Thyroid gland (tissue), 4 donors: ENCODE results near the gene DNASE1L3. TPM values are rescaled to one million over a fixed set of nuclear protein-coding genes. Genes with fewer than 3 reads are reported as not detected.

ENCODE experiments used
- DNase-seq, 2 donors: peaks; one replicate each; pipeline ENCODE4 v3.0.0-alpha.2; 2019
- H3K27ac ChIP-seq, 3 donors: fragments of 200-600 bp; sonication (generic); 1 replicate in 2 of 3; 2 replicates in 1 of 3; pipeline ENCODE4 v1.5.1; 2016 to 2019; ENCODE audit warnings: mild to moderate bottlenecking in 1 of 3, moderate library complexity in 1 of 3
- H3K27me3 ChIP-seq: fragments of 200-600 bp; sonication (generic); one replicate; pipeline ENCODE4 v1.5.1; 2019
- H3K36me3 ChIP-seq, 2 donors: fragments of 200-600 bp; sonication (generic); one replicate each; pipeline ENCODE4 v1.5.1; 2016 to 2019
- H3K4me1 ChIP-seq, 2 donors: fragments of 200-600 bp; sonication (generic); one replicate each; pipeline ENCODE4 v1.5.1; 2017 to 2019
- H3K4me3 ChIP-seq, 3 donors: fragments of 200-600 bp; sonication (generic); replicated peaks in 1 of 3; 1 replicate in 2 of 3; 2 replicates in 1 of 3; pipeline ENCODE4 v1.5.1; 2016; ENCODE audit warnings: mild to moderate bottlenecking in 1 of 3
- H3K9me3 ChIP-seq: fragments of 200-600 bp; sonication (generic); one replicate; pipeline ENCODE4 v1.5.1; 2017
- POLR2A ChIP-seq, 2 donors: fragments of 450-650 bp; IDR thresholded peaks; one replicate each; pipeline ENCODE4 v1.6.1; 2017; ENCODE audit warnings: antibody characterized with exemption in 2 of 2, mild to moderate bottlenecking in 2 of 2, moderate library complexity in 1 of 2
- WGBS, 2 donors: methylation state at CpG; one replicate each; pipeline ENCODE4 v1.1.5; 2017; 5-methylcytosine and 5-hydroxymethylcytosine counted together
- intact Hi-C: fragments of 100-400 bp; cut with DNase I; formaldehyde crosslinking; loops from one replicate; pipeline ENCODE4 v1.15.1; 2023
- total RNA-seq, 4 donors: library from RNA; depleted of rRNA; stranded (reverse); fragments of >200 nt; gene quantifications; one replicate each; pipeline ENCODE4 v1.2.3, GENCODE V29; 2016
- TF ChIP-seq, protein P1 (sequence below), 6 experiments: fragments of 200-600 bp in 3 of 6; fragments of 450-650 bp in 3 of 6; sonication (generic) in 3 of 6; IDR thresholded peaks; one replicate each; pipeline ENCODE4 v1.5.1; 2016 to 2019; ENCODE audit warnings: antibody characterized with exemption in 6 of 6, mild to moderate bottlenecking in 2 of 6, inconsistent platforms in 1 of 6, moderate library complexity in 1 of 6

The DNASE1L3 gene
- total RNA-seq, 4 donors from 2014 or later = 5.7 to 53.3 (median 14.1) TPM

DNA sequence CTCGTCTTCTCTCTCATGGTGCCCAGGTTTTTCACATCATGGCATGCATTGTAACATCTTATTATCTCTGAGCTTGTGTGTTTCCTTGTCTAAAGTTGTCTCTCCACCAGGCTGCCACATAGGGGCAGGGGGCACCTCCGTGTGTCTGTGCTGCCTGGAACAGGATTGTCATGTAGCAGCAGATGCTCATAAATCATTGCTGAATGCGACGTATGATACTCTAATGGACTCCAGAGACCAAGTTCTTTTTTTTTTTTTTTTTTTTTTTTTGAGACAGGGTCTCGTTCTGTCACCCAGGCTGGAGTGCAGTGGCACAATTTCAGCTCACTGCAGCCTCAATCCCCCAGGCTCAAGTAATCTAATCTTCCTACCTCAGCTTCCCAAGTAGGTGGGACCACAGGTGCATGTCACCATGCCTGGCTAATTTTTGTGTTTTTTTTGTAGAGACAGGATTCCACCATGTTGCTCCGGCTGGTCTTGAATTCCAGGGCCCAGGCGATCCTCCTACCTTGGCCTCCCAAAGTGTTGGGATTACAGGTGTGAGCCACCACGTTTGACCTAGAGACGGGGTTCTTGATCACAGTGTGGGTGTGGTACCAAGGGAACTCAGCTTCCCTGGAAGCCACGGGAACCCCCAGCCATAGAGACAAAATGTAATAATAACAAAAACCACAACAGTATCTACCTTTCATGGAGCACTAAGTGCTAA, 4.7 kb upstream of the DNASE1L3 start:
- intact Hi-C loops = no loop called here
- DNase-seq = no peak
- WGBS, 2 donors = 81 to 88% methylated on average over 10 of the region's 10 CpGs
- Histone ChIP-seq H3K36me3 (no peaks in the 10 kb centered on the region), H3K4me3 (no peak overlapping the region), H3K4me1 (peaks cover 0 to 14% of the 10 kb centered on the region in 2 donors), H3K27me3 (no peaks in the 10 kb centered on the region), H3K27ac (no peak overlapping the region), H3K9me3 (no peaks in the 10 kb centered on the region)
- TF ChIP-seq, protein P1, sequence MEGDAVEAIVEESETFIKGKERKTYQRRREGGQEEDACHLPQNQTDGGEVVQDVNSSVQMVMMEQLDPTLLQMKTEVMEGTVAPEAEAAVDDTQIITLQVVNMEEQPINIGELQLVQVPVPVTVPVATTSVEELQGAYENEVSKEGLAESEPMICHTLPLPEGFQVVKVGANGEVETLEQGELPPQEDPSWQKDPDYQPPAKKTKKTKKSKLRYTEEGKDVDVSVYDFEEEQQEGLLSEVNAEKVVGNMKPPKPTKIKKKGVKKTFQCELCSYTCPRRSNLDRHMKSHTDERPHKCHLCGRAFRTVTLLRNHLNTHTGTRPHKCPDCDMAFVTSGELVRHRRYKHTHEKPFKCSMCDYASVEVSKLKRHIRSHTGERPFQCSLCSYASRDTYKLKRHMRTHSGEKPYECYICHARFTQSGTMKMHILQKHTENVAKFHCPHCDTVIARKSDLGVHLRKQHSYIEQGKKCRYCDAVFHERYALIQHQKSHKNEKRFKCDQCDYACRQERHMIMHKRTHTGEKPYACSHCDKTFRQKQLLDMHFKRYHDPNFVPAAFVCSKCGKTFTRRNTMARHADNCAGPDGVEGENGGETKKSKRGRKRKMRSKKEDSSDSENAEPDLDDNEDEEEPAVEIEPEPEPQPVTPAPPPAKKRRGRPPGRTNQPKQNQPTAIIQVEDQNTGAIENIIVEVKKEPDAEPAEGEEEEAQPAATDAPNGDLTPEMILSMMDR (IDR thresholded peaks at IDR 0.05) = no peak
- TF ChIP-seq POLR2A (IDR thresholded peaks at IDR 0.05) = no peak

DNA sequence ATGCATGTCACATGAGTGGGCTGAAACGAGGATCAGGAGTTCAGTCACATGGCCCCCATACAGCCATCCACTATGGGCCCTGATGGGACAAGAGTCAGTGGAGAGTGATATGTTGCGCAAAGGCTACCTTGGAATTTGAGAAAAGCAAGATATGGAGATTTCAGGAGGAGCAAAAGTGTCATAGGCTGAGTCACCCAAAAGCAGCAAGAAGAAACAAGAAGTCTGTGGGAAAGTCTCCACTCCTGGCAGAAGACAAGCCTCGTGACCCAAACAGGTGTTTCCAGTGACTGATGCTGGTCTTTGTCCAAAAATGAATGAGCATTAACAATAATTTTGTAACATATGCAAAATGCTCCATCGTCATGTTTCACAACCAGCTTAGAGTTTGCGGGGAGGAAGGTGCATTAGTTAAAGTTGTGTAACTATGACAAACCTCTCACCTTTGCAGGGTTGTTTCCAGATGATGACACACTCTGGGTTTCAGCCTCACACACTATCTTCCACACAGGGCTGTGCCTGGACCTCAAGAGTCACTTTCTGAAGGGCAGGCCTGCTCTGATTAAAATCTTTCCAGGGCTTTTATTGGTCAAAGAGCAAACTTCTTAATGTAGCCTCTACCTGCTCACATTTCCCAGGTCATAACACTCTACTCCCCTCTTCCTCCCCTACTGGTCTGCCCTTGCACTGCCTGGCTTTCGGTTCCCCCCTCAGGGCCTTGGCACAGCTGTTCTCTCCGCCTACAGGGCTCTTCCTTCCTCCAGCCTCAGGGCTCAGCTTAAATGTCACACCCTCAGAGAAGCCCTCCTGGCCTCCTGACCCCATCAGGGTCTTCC, 3.9 kb upstream of the DNASE1L3 start:
- no peaks in the 10 kb centered on the region for H3K36me3 ChIP-seq
- no peak for TF ChIP-seq POLR2A (IDR thresholded peaks at IDR 0.05)
- TF ChIP-seq, protein P1 (IDR thresholded peaks at IDR 0.05) = no peak
- H3K27me3 ChIP-seq = no peaks in the 10 kb centered on the region
- no peak overlapping the region for H3K27ac ChIP-seq
- no peak for DNase-seq
- no peak overlapping the region for H3K4me3 ChIP-seq
- no peaks in the 10 kb centered on the region for H3K9me3 ChIP-seq
- WGBS, 2 donors = 61 to 72% methylated on average over 7 of the region's 7 CpGs
- peaks cover 0 to 14% of the 10 kb centered on the region in 2 donors for H3K4me1 ChIP-seq
- intact Hi-C loops = no loop called here

DNA sequence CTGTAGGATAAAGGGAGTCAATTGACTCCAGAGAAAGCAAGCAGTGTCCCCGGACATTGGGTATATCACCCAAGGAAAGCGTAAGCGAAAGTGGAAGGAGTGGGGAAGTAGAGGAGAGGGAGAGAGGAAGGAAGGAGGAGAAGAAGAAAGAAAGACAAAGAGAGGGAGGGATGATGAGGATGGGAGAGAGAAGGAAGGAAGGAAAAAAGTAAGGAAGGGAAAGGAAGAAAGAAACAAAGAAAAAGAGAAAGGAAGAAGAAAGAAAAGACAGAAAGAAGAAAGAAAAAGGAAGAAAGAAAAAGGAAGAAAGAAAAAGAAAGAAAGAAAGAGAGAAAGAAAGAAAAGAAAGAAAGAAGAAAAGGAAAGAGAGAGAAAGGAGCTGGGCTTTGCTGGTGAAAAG, 839 bp downstream of the DNASE1L3 start:
- intact Hi-C loops = no loop called here

DNA sequence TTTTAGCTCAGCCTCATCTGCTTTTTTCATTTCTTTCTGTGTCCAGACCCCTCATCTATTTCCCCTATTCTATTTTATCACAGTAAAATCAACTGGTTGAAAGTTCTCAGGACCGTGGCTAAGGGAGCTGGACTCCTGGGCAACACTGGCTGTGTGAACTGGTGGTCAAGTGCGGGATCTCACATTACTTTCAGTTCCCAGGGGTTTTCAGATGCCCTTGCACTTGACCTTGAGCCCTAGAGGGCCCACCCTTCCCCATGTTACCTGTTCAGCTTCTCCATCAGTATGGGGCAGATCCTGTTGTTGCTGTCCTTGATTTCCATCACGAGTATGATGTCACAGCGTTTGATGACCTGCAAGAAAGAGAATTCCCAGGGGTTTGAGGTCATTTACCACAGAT, 2.8 kb downstream of the DNASE1L3 start:
- Histone ChIP-seq H3K36me3 (no peaks in the 10 kb centered on the region), H3K27me3 (no peaks in the 10 kb centered on the region), H3K9me3 (no peaks in the 10 kb centered on the region), H3K27ac (no peak overlapping the region), H3K4me3 (no peak overlapping the region), H3K4me1 (no peaks in the 10 kb centered on the region)
- intact Hi-C loops = no loop called here
- TF ChIP-seq POLR2A (IDR thresholded peaks at IDR 0.05) = no peak
- TF ChIP-seq, protein P1 (IDR thresholded peaks at IDR 0.05) = no peak
- DNase-seq = no peak
- WGBS, 2 donors = 87 to 89% methylated on average over 4 of the region's 4 CpGs

More for the DNA sequence above, 839 bp downstream of the DNASE1L3 start:
- no peak for TF ChIP-seq POLR2A (IDR thresholded peaks at IDR 0.05)
- TF ChIP-seq, protein P1 (IDR thresholded peaks at IDR 0.05) = no peak
- Histone ChIP-seq H3K9me3 (no peaks in the 10 kb centered on the region), H3K36me3 (no peaks in the 10 kb centered on the region), H3K4me3 (no peak overlapping the region), H3K27me3 (no peaks in the 10 kb centered on the region), H3K4me1 (no peaks in the 10 kb centered on the region), H3K27ac (no peak overlapping the region)
- WGBS, 2 donors = 79 to 87% methylated on average over 3 of the region's 3 CpGs
- no peak for DNase-seq
